Kidney (tissue), 14 donors: ENCODE data around the gene SMS. TPM values are rescaled to one million over a fixed set of nuclear protein-coding genes. Genes with fewer than 3 reads are reported as not detected.

ENCODE experiments used
- DNase-seq, 5 donors: peaks; one replicate each; pipeline ENCODE4 v3.0.0-alpha.2; 2013 to 2020
- FAIRE-seq: peaks from 2 replicates; lab custom pipeline; 2012; peaks lifted over from hg19 to GRCh38; lab: Jason Lieb, UNC
- H3K27ac ChIP-seq, 2 donors: one replicate each; pipeline ENCODE4 v1.7.0; 2013; ENCODE audit warnings: low read depth in 2 of 2, low read length in 2 of 2, inconsistent platforms in 1 of 2
- H3K27me3 ChIP-seq: one replicate; pipeline ENCODE4 v1.7.1; 2013; ENCODE audit warnings: low read length, inconsistent platforms; ENCODE audit not compliant: control insufficient read depth, insufficient read depth
- H3K36me3 ChIP-seq, 3 donors: one replicate each; pipeline versions ENCODE4 v1.7.0 to v1.7.1; 2013; ENCODE audit warnings: low read length in 3 of 3, control low read depth in 1 of 3, inconsistent platforms in 1 of 3; ENCODE audit not compliant: insufficient read depth in 3 of 3, control insufficient read depth in 2 of 3
- H3K4me1 ChIP-seq, 3 donors: one replicate each; pipeline versions ENCODE4 v1.7.0 to v1.7.1; 2013; ENCODE audit warnings: low read length in 3 of 3, inconsistent platforms in 1 of 3, low read depth in 1 of 3; ENCODE audit not compliant: control insufficient read depth in 2 of 3, insufficient read depth in 2 of 3
- H3K4me3 ChIP-seq, 3 donors: one replicate each; pipeline versions ENCODE4 v1.7.0 to v1.8.1; 2013; ENCODE audit warnings: low read length in 3 of 3, control low read depth in 1 of 3, inconsistent platforms in 1 of 3
- H3K9ac ChIP-seq, 3 donors: one replicate each; pipeline versions ENCODE4 v1.7.0 to v1.7.1; 2013; ENCODE audit warnings: low read length in 3 of 3, control low read depth in 1 of 3, inconsistent platforms in 1 of 3
- H3K9me3 ChIP-seq, 3 donors: one replicate each; pipeline versions ENCODE4 v1.7.0 to v1.7.1; 2013; ENCODE audit warnings: low read length in 3 of 3, control low read depth in 1 of 3, inconsistent platforms in 1 of 3; ENCODE audit not compliant: control insufficient read depth in 2 of 3, insufficient read depth in 1 of 3
- intact Hi-C: fragments of 100-400 bp; cut with DNase I; formaldehyde crosslinking; loops from one replicate; pipeline ENCODE4 v1.11.1; 2022
- polyA plus RNA-seq: library from polyadenylated mRNA; stranded (reverse); fragments of 350-450 nt; fragmentation: Illumina TruSeq; extraction: RNeasy Lipid Tissue Mini Kit (QIAGEN cat#74804); gene quantifications from one replicate; pipeline ENCODE4 v1.2.3, GENCODE V29; 2014; ENCODE audit warnings: low read depth, low replicate concordance; ENCODE audit not compliant: insufficient read depth
- total RNA-seq: library from RNA; stranded (reverse); fragmentation: NEBNext Ultra II Directional; extraction: Animal tissue kit (Norgen Biotek cat#: 25700); gene quantifications from one replicate; pipeline ENCODE4 v1.2.1, GENCODE V29; 2021
- TF ChIP-seq, protein P1 (sequence below): IDR thresholded peaks from 3 replicates; pipeline ENCODE4 v1.5.1; 2012; ENCODE audit warnings: mild to moderate bottlenecking, moderate library complexity, borderline replicate concordance; ENCODE audit not compliant: insufficient read depth; ENCODE audit errors: extremely low read depth
- donor health status: control.
- donor health status: control.
- donor health status: control.
- donor health status: control.
- donor health status: control.
- donor health status: DM: yes; HTN: yes; CAD: no.
- donor health status: Normal renal cell carcinoma (clear cell type).

Gene SMS
- total and polyA plus RNA-seq, 2 donors from 2014 or later, result 73.6 to 147 TPM

DNA sequence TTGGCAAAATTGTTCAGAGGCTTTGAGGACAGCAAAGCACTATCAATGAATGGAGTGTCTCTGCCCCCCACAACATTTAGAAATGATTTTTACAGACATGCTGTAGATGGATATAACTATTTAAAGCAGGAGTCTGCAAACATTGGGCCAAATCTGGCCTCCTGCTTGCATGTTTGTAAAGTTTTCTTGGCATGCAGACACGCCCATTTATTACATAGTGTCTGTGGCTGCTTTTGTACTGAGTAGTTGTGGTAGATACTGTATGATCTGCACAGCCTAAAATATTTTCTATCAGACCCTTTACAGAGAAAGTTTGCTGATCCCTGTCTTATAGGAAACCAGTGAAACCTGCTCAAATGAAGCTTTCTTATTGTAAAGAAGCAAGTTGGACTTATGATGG is 46.1 kb downstream of the SMS start:
- DNase-seq, result no peak
- TF ChIP-seq, protein P1, sequence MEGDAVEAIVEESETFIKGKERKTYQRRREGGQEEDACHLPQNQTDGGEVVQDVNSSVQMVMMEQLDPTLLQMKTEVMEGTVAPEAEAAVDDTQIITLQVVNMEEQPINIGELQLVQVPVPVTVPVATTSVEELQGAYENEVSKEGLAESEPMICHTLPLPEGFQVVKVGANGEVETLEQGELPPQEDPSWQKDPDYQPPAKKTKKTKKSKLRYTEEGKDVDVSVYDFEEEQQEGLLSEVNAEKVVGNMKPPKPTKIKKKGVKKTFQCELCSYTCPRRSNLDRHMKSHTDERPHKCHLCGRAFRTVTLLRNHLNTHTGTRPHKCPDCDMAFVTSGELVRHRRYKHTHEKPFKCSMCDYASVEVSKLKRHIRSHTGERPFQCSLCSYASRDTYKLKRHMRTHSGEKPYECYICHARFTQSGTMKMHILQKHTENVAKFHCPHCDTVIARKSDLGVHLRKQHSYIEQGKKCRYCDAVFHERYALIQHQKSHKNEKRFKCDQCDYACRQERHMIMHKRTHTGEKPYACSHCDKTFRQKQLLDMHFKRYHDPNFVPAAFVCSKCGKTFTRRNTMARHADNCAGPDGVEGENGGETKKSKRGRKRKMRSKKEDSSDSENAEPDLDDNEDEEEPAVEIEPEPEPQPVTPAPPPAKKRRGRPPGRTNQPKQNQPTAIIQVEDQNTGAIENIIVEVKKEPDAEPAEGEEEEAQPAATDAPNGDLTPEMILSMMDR, result no peak
- no peaks in the 10 kb centered on the region for H3K4me1 ChIP-seq
- H3K36me3 ChIP-seq, result peaks cover 0 to 24% (median 2%) of the 10 kb centered on the region in 3 donors
- FAIRE-seq, result no peak
- intact Hi-C loops, result no loop called here
- H3K27ac ChIP-seq, result no peak overlapping the region
- no peaks in the 10 kb centered on the region for H3K9me3 ChIP-seq
- no peak overlapping the region for H3K4me3 ChIP-seq
- H3K9ac ChIP-seq, result no peak overlapping the region
- no peaks in the 10 kb centered on the region for H3K27me3 ChIP-seq

DNA sequence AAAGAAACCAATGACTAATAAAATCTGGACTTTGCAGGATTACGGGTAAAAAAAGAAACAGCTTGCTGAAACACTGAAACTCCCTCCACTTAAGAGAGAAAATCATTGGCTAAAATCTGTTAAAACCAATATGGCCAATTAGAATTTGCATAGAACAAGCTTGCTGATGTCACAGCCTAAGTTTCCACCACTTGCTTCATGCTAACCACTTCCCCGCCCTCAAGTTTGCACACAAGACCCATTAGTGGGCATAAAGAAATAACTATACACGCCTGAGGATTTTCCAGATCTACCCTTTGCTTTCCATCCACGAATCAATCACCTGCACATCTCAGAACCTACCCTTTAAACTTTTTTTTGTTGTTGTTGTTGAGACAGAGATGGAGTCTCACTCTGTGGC is 48.9 kb downstream of the SMS start:
- FAIRE-seq (no peak), DNase-seq (no peak)
- H3K9me3 ChIP-seq, result no peaks in the 10 kb centered on the region
- intact Hi-C loops, result no loop called here
- H3K4me3 ChIP-seq, result no peak overlapping the region
- H3K4me1 ChIP-seq, result no peaks in the 10 kb centered on the region
- no peak overlapping the region for H3K9ac ChIP-seq
- no peaks in the 10 kb centered on the region for H3K27me3 ChIP-seq
- TF ChIP-seq, protein P1, result no peak
- no peak overlapping the region for H3K27ac ChIP-seq
- H3K36me3 ChIP-seq, result peaks cover 2 to 30% (median 2%) of the 10 kb centered on the region in 3 donors

DNA sequence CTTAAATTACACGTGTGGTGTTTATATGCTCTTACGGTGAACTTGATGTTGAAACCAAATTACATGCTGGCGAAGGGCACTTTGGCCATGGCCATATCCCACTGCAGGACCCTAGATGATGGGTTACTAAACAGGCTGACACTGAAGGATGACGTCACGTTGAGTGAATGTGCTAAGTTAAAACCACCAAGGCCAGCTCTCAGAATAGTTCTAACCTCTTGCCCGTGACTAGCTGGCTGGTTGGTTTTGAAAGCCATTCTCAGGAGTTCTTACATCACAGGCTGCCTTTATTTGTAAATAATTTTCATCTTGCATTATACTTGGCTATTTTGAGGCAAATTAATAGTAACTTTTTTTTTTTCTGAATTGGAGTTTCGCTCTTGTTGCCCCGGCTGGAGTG is 50.3 kb downstream of the SMS start:
- TF ChIP-seq, protein P1, result no peak
- H3K27ac ChIP-seq, result no peak overlapping the region
- peaks cover 0 to 27% (median 2%) of the 10 kb centered on the region in 3 donors for H3K36me3 ChIP-seq
- intact Hi-C loops, result no loop called here
- H3K27me3 ChIP-seq, result peaks cover 2% of the 10 kb centered on the region
- H3K4me3 ChIP-seq, result no peak overlapping the region
- DNase-seq (no peak), FAIRE-seq (no peak)
- no peak overlapping the region for H3K9ac ChIP-seq
- no peaks in the 10 kb centered on the region for H3K4me1 ChIP-seq
- H3K9me3 ChIP-seq, result no peaks in the 10 kb centered on the region

DNA sequence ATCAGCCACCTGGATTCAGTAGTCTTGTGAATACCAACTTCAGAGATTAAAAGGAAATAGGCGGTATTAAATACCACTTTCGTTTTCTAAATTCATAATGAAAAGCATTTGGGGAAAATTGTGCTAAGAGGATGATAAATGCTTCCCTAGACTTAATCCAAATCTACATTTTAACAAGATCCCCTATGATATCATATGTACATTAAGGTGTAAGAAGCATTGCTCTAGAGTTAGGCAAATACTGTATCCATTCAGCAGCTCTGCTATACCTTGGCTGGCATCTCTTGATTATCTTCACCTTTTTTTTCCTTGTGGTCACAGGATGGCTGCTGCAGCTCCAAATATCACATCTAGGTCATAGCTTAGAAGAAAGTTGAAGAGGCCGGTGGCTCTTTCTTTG is 51.0 kb downstream of the SMS start:
- FAIRE-seq, result no peak
- peaks cover 0 to 25% (median 2%) of the 10 kb centered on the region in 3 donors for H3K36me3 ChIP-seq
- H3K9me3 ChIP-seq, result no peaks in the 10 kb centered on the region
- no peak for DNase-seq
- TF ChIP-seq, protein P1, result no peak
- H3K4me1 ChIP-seq, result no peaks in the 10 kb centered on the region
- intact Hi-C loops, result no loop called here
- peaks cover 2% of the 10 kb centered on the region for H3K27me3 ChIP-seq
- no peak overlapping the region for H3K27ac ChIP-seq
- H3K9ac ChIP-seq, result no peak overlapping the region
- no peak overlapping the region for H3K4me3 ChIP-seq
